GM21723 (cell line): ENCODE results near the gene LYPD6.

Experiments used
- ATAC-seq: cut with Tn5 transposase; IDR thresholded peaks from one replicate; pipeline ENCODE4 v1.9.1; 2021; ENCODE audit warnings: mild to moderate bottlenecking, moderate library complexity; ENCODE audit not compliant: unreplicated experiment

The LYPD6 gene

DNA sequence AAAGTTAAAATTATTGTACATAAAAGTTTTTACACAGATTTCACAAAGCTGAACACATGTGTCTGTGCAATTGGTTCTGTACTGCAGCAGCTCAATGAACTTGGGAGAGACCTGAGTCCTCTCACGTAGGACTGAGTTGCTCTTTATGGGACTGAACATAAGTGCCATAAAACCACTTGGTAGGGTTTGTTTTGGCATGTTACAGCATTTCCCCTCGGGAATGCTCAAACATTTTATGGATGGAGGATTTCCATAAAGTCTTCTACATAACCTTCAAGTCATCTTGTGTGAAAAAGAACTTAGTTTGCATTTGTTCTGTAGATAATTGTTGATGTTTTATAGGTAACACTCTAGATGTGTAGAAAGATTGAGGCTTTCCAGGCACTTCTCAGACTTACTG lies 15.9 kb downstream of the LYPD6 start:
- no peak for ATAC-seq

DNA sequence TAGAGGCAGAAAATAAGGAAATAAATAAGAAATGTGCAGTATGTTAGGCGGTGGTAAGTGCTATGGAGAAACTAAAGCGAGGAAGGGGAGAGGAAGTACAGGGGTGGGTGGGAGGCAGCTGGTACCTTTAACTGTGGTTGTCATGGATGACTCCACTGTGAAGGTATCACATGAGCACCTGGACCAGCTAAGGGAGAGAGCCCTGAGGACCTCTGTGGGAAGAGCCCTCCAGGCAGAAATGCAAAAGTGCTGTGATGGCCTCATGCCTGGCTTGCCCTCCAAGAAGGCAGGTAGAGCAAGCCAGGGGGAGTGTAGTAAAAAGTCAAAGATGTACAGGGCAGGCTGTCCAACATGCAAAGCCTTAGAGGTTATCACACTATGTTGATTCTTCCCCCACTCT lies 17.9 kb downstream of the LYPD6 start:
- ATAC-seq: no peak

DNA sequence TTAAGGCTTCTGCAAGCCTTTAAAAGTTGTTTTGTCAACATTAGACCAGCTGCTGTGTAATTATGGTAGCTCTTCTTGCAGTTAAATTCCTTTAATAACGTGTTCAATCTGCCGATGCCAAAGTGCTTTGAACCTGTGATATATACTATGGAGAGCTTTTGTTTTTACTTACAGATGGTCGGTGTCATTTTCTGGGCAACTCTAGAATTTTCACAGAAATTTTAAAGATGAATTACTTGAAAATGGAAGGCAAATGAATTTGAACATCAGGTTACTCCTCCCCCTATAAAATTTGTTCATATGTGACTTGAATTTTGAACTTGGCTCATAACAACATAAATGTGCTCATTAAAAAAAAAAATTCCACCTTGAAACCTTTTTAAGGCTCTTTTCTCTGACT lies 23.0 kb downstream of the LYPD6 start:
- no peak for ATAC-seq

DNA sequence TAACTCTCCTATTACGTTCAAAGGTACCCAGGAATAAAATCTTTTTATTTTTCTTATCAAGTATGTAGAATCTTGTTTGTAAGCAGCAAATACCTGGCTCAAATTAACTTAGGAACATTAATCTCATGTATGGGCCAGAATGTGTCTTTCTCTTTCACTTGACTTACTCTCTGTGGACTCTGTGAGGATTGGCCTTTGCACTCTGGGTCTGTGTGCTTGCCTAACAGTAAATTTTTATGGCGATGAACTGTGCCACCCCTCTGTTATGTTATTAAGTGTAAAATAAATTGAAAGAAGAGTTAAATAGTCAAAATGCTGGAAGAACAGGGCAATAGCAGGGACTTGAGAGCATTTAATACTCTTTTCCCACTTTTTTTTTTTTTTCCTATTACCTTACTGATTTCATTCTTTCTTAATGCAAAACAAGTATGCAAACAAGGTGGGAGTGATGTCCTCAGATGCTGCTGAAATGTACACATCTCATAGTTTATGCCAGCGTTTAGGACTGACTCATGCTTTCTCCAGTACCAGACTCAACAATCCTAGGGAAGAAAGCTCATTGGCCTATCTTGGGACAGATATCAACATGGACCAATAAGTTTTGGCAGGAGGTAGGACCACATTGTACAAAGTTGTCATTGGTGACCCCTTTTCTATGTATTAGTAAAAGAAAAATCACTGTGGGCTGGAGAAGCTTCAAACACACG lies 25.5 kb downstream of the LYPD6 start:
- no peak for ATAC-seq

DNA sequence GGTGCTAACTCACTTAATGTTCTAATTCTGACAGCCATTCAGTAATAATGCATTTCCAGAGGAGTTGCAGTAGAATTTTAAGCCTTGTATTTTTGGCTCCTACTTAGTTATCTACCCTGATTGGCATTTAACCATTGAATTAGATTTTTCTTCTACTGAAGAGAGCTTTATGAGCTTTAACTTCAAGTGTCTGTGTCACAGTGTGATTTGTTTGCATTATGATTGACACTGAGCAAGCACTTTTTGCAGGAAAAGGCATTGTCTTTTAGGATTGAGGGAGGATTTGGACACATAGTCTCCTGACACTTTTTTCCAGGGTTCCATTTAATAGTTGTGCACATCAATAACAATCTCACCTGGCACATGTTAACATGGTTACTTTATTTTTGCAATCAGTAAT lies 26.7 kb downstream of the LYPD6 start:
- ATAC-seq: no peak

DNA sequence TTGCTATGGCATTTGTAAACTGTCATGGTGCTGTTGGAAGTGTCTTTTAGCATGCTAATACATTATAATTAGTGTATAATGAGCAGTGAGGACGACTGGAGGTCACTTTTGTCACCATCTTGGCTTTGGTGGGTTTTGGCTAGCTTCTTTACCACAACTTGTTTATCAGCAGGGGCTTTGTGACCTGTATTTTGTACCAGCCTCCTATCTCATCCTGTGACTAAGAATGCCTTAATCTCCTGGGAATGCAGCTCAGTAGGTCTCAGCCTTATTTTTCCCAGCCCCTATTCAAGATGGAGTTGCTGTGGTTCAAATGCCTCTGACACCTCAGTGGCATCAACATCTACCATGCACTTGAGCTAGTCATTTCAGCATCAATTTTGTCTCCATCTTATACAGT lies 29.7 kb downstream of the LYPD6 start:
- no peak for ATAC-seq

DNA sequence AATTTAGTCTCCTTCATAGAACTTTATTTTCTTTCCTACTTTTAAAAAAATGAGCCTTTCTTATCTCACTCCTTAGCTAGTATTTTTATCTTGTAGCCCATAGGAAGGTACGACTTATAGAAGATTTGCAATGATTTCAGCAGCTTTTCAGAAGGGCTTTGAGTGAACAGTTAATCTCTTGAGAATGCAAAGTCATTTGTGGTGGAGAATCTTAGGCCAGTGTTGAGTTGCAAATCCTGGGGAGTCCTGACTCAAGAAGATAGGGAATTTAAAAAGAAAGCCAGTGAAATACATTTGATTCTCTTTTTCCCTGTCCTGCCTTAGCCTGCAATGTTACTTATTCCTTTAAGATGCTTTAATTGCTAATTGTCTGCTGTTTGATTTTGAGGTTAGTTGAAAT lies 33.6 kb downstream of the LYPD6 start:
- no peak for ATAC-seq

DNA sequence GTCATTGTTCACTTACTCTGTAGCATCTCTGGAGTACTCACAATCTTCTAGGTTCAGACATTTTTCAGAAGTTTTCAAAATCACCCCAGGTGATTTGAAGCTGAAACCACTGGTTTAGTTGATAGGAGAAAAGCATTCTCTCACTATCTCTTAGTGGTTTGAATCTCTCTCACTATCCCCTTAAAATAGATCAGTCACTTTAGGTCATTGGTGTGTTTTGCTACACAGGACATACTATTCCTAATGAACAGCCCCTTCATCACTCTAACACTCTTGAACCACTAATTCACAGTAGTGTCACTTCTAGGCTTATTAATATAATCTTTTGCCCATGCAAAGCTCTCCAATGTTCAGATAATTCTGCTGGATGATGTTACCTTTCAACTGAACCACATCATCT lies 34.5 kb downstream of the LYPD6 start:
- no peak for ATAC-seq

DNA sequence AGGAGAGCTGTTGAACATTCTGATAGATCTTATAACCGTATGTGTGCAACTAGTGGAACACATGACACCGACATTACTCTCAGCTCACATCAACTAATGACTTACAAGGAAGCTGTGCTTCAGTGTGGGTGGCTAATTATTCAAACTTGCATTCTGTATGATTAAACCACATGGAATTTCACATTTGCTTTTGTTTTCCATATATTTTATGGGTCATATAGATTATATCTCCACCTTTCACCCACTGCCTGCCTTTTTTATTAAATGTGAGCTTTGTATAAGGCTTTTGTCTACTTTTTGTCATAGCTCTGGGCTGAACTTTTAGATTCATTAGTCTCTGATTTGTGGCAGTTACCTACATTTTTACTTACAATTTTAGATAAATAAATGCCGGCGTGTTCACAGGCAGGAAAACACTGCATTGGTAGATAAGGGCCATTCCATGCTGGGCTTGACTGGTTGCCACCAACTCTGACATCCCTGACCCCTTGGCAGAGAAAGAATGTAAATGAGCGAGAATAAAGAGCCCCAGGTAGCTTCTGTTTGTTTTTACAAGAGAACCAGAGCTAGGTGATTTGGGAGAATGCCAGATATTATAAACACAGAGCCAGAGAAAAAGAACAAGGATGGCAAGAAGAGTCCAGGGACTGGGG lies 35.7 kb downstream of the LYPD6 start:
- ATAC-seq: no peak

DNA sequence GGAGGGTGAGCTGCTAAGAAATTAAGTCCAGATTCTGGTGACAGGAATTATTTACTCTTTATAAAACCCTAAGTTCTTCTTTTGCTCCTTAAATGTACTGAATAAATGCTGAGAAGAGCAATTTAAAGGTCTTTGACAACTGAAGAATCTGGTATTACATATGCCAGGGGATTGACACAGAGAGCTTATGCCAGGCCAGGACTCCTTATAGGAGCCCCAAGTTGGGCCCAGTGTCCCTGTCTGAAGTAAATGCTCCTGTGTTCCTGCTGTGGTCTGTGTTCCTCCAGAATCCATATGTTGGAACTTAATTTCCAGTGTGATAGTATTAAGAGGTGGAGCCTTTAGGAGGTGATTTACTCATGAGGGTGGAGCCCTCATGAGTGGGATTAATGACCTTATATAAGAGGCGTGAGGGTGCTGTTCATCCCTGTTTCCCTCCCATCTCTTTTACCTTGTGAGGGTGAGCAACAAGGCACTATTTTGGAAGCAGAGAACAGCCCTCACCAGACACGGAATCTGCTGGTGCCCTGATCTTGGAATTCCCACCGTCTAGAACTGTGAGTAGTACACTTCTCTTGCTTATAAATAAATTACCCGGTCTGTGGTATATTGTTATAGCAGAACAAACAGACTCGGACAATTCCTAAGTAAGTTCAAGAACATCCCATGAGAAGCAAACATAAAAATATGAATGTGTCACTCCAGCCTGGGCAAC lies 39.8 kb downstream of the LYPD6 start:
- no peak for ATAC-seq

DNA sequence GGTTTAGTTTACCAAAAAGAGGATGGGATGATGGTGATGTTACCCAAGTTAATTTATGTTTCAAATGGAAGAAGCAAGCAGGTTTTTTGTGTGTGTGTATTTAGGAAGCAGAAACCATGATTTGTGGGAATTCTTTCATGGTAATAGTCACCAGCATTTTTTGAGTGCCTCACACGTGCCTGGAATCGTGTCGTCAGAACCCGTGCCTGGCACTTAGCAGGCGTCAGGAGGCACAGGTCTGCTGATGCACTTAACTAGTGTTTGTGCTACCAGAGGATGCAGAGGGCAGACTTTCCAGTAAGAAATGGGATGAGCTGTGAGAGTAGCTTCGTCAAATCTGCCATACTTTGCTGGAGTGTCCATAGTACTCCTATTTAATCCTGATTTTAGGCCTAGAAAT lies 41.1 kb downstream of the LYPD6 start:
- ATAC-seq: no peak

DNA sequence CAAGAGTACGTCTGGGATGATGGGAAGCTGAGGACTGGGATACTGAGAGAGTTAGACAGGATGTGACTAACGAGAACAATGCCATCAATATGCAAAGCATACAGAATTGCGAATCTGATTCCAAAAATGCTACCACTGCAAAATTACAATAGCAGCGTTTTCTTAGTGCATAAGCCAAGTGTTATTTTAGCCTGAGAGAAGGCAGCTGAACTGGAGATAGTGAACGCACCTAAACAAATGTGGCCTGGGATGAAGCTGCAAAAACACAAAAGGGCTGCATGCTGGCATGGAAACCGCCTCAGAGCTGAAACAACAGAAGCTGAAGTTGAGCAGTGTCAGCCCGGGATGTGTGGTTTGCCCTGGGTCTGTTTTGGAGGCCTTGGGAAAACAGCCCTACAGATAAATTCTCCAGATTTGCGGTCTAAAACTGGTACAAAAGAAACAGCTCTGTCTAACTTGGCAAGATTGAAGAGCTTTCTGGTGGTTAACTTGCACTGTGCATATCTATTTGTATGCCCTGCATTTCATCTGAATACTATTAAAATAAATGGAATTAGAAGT lies 45.5 kb downstream of the LYPD6 start:
- ATAC-seq: no peak

DNA sequence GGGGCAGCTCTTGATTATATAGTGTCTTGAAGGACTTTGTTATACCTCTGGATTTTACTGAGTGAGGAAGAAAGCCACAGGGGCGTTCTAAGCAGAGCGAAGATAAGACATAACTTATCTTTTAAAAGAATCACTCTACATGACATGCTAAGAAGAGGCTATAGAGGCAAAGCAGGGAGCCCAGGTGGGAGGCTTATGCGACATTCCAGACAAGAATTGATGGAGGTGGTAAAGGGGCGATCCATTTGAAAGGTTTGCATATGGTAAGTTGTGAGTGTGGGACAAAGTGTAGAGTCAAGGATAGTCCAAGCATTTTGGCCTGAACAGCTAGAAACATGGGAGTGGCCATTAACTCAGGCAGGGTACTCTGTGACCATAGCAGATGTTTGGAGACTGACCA lies 49.8 kb downstream of the LYPD6 start:
- no peak for ATAC-seq

DNA sequence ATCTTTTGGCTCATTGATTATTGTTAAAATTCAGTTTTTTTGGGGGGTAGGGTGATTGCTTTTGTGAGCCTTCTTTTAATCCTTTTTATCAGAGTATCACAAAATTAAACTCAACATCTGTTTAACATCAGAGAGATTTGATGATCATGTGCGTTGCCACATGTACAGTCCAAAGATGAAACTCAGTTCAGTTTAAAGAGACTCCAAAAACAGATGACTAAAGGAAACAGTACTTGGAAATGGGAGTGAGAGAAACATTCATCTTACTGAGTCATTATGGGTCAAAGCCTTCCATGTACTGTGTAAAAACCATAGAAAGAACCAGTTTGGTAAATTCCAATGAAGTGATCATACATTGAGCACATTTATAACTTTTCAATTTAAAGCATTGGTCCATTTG lies 53.0 kb downstream of the LYPD6 start:
- ATAC-seq: no peak

DNA sequence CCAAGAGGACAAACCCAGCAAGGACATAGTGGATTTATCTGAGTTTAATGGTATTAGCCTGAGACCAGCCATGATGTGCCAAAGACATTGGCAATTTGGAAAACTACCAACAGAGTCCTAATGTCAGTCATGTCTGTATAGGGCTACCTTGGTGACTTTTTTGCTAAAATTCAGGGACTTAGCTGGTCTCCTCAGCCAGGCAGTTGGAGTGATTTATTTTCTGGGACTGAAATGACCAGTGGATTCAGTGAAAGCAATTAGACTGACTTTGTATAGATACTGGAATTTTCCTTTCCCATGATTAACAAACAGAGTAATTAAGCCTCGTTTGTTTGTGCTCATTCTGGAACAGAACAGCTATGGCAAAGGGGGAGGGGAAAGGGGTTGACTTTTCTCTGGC lies 55.0 kb downstream of the LYPD6 start:
- ATAC-seq: no peak

DNA sequence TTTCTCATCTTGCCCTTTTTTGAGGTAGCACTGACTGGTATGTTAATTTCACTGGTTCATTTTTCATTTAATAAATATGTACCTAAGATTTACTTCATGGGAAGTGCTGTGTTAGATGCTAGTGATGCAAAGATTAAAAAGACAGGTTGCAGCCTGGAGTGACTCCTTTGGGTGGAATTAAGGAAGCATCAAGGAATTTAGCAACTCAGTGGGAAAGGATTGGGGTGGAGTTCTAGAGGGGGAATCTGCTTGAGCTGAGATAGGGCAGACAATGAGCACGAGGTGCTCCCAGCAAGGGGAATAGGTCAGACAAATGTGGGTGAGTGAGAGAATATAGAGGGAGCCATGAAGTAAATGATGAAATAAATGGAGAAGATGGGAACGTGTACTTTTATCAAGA lies 57.0 kb downstream of the LYPD6 start:
- ATAC-seq: no peak

DNA sequence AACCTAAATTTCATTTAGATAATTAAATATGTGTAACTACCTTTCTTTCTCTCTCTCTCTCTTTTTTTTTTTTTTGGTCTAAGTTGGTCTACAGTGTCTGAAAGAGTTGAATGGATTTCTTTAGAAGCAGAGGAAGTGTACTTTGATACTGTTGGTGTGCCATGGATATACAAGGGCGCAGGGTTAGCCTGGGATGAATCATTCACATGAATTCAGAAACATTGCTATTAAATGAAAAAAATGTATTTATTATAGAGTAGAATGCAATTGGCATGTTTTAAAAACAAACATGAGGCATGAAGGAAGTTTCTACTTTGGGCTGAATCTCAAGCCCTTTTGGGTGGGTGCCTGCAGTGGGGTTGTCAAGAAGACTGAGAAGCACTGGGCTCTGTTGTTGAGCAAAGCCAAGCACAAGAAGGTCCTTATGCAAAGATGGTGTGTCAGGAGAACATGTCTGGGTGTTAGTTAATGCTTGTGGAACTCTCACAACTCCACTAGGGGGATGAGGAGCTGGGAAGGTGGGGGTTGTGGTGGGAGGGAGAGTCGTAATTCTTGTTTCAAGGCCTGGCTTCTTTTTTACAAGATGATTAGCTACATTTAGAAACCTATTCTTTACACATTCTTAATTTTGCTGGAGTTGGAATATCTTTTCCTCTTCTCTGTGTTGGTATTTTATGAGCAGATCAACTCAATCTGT lies 57.9 kb downstream of the LYPD6 start:
- no peak for ATAC-seq

DNA sequence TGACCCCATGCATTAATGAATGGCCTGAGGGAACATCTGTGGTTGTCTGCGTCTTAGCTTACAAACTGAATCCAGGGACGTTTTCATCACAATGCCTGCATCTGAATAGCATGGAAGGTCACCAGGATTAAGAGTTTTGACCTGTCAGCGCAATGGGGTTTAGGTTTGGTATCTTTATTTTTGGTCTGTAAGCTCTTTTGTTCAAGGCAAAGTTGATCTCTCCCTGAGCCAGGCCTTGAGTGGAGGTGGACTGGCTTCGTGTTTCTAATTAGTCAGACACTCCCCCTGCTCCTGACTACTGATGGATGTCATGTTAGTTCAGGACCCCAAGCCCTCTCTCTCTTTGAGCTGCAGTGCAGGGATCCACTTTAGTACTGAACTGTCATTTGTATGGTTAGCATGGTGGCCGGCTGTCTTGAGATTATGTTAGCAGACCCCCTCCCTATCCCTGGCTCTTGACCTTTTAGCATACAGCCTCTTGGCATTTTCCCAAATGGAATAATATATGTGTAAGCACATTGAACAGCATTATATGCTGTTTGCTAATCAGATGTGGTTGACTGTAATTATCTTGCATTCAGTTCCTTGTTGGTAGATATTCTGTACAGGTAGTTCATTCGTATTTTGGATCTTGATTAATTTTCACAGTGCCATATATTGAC lies 59.2 kb downstream of the LYPD6 start:
- no peak for ATAC-seq

DNA sequence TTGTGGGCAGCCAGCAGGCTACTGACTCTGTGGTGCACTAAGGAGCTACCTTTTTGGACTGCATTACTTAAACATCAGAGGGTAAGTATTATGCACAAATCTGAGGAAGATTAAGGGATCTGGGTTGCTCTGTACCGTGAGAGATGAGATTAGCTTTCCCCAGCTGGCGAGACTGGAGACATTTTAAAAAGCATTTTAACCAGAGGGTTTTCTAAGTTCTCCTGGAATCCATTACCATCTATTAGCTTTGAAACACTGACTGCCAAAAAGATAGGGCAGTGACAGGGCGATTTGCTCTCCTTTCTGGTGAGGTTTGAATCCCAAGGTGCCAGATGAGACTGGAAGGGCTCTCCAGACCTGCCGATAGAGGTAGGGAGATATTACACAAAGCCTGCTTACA lies 63.2 kb downstream of the LYPD6 start:
- no peak for ATAC-seq

DNA sequence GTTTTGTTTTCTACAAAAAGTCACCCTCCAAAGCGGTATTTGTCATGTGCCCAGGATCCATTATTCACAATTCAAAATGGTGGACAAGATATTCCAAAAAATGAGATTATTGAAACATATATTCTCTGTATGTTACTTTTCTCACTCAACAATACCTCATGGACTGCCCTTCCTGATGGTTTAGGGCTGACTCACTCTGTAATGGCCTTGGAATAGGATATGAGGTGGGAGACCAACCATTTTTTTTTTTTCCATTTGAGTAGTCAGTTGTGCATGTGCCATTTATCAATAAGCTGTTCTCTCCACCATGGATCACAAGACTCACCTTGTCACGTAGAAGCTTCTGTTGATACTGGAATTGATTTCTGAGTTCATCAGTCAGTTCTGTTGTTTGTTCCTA lies 64.5 kb downstream of the LYPD6 start:
- ATAC-seq: no peak
